GM23338 (cell line): Measurements from ENCODE around the gene METTL24. TPM values are rescaled to one million over a fixed set of nuclear protein-coding genes. Genes with fewer than 3 reads are reported as not detected.

Source experiments
- ATAC-seq: fragments of 200-7000 bp; cut with Tn5 transposase; 3 replicates; pipeline ENCODE4 v1.9.1; 2020
- DNase-seq: peaks from one replicate; pipeline ENCODE4 v3.0.0-alpha.2; 2015; ENCODE audit warnings: low spot score
- H2AFZ ChIP-seq: fragments of 200-600 bp; sonication (generic); 2 replicates; pipeline ENCODE4 v1.8.0; 2016; ENCODE audit warnings: antibody characterized with exemption, mild to moderate bottlenecking, moderate library complexity
- H3F3A ChIP-seq: fragments of 200-600 bp; sonication (generic); replicated peaks from 2 replicates; pipeline ENCODE4 v1.8.0; 2017; ENCODE audit warnings: antibody characterized with exemption, mixed run types, low read depth
- H3K27ac ChIP-seq: fragments of 200-600 bp; sonication (generic); 2 replicates; pipeline ENCODE4 v1.6.1; 2016; ENCODE audit warnings: low read depth
- H3K27me3 ChIP-seq: fragments of 200-600 bp; sonication (generic); 2 replicates; pipeline ENCODE4 v1.8.0; 2016; ENCODE audit warnings: mild to moderate bottlenecking, mixed run types, moderate library complexity; ENCODE audit not compliant: insufficient read depth
- H3K36me3 ChIP-seq: fragments of 200-600 bp; sonication (generic); 2 replicates; pipeline ENCODE4 v1.8.0; 2016; ENCODE audit warnings: mild to moderate bottlenecking; ENCODE audit not compliant: insufficient read depth
- H3K4me1 ChIP-seq: fragments of 200-600 bp; sonication (generic); 2 replicates; pipeline ENCODE4 v1.8.0; 2016; ENCODE audit warnings: mild to moderate bottlenecking, moderate library complexity; ENCODE audit not compliant: insufficient read depth
- H3K4me2 ChIP-seq: fragments of 200-600 bp; sonication (generic); 2 replicates; pipeline ENCODE4 v1.7.1; 2017; ENCODE audit warnings: mixed run types
- H3K4me3 ChIP-seq: fragments of 200-600 bp; sonication (generic); 2 replicates; pipeline ENCODE4 v1.6.1; 2016; ENCODE audit warnings: mixed run types
- H3K79me2 ChIP-seq: fragments of 200-600 bp; sonication (generic); replicated peaks from 2 replicates; pipeline ENCODE4 v1.8.0; 2017; ENCODE audit warnings: mild to moderate bottlenecking; ENCODE audit not compliant: insufficient read depth
- H3K9me2 ChIP-seq: fragments of 200-600 bp; sonication (generic); 2 replicates; pipeline ENCODE4 v1.8.0; 2017; ENCODE audit not compliant: insufficient read depth
- H4K20me1 ChIP-seq: fragments of 200-600 bp; sonication (generic); replicated peaks from 2 replicates; pipeline ENCODE4 v1.8.0; 2017; ENCODE audit warnings: mild to moderate bottlenecking; ENCODE audit not compliant: insufficient read depth
- H3K27ac Mint-ChIP-seq: 2 replicates; pipeline ENCODE4 v1.8.0; 2020; ENCODE audit warnings: inconsistent platforms, mild to moderate bottlenecking, moderate library complexity, mixed read lengths
- H3K27me3 Mint-ChIP-seq: 3 replicates; pipeline ENCODE4 v1.8.0; 2022; ENCODE audit warnings: low read depth, mild to moderate bottlenecking, moderate library complexity, mixed read lengths, inconsistent platforms; ENCODE audit not compliant: insufficient read depth, poor library complexity
- H3K36me3 Mint-ChIP-seq: 3 replicates; pipeline ENCODE4 v1.8.0; 2021; ENCODE audit warnings: low read depth, mild to moderate bottlenecking, inconsistent platforms, moderate library complexity, mixed read lengths
- H3K4me1 Mint-ChIP-seq: 3 replicates; pipeline ENCODE4 v1.8.0; 2020; ENCODE audit warnings: mild to moderate bottlenecking, inconsistent platforms, mixed read lengths
- H3K4me3 Mint-ChIP-seq: 3 replicates; pipeline ENCODE4 v1.8.0; 2021; ENCODE audit warnings: moderate library complexity, mild to moderate bottlenecking, inconsistent platforms, mixed read lengths
- H3K9me3 Mint-ChIP-seq: 3 replicates; pipeline ENCODE4 v1.8.0; 2020; ENCODE audit warnings: moderate library complexity, mild to moderate bottlenecking, inconsistent platforms, mixed read lengths
- CREB1 ChIP-seq: fragments of 250-450 bp; sonication (Bioruptor Pico); IDR thresholded peaks from 2 replicates; pipeline ENCODE4 v1.5.0; 2020; ENCODE audit warnings: low read depth, mild to moderate bottlenecking, moderate library complexity
- CTCF ChIP-seq, 2 experiments: fragments of 200-600 bp in 1 of 2; sonication (generic) in 1 of 2; conservative IDR thresholded peaks; 2 replicates each; pipeline versions ENCODE4 v1.5.1 to v1.6.1; 2016 to 2017; ENCODE audit warnings: antibody characterized with exemption in 2 of 2, low read depth in 2 of 2, mild to moderate bottlenecking in 2 of 2, moderate library complexity in 1 of 2
- ETS1 ChIP-seq: IDR thresholded peaks from 2 replicates; pipeline ENCODE4 v1.6.1; 2016; ENCODE audit warnings: antibody characterized with exemption
- EZH2phosphoT487 ChIP-seq: fragments of 200-600 bp; sonication (generic); IDR thresholded peaks from one replicate; pipeline ENCODE4 v1.8.1; 2018; ENCODE audit warnings: antibody characterized with exemption; ENCODE audit not compliant: unreplicated experiment
- NANOG ChIP-seq: IDR thresholded peaks from 2 replicates; pipeline ENCODE4 v1.6.1; 2016; ENCODE audit warnings: antibody characterized with exemption, borderline replicate concordance
- POLR2AphosphoS5 ChIP-seq: IDR thresholded peaks from 2 replicates; pipeline ENCODE4 v1.6.1; 2016; ENCODE audit warnings: antibody characterized with exemption, low read depth
- STAT1 ChIP-seq: IDR thresholded peaks from one replicate; pipeline ENCODE4 v1.6.1; 2016; ENCODE audit warnings: antibody characterized with exemption; ENCODE audit not compliant: unreplicated experiment
- ZNF114 ChIP-seq: fragments of 250-450 bp; sonication (Bioruptor Pico); IDR thresholded peaks from 2 replicates; pipeline ENCODE4 v1.5.0; 2020; ENCODE audit warnings: mild to moderate bottlenecking, moderate library complexity
- ZNF331 ChIP-seq: fragments of 250-450 bp; sonication (Bioruptor Pico); IDR thresholded peaks from 2 replicates; pipeline ENCODE4 v1.5.0; 2020; ENCODE audit warnings: low read depth, mild to moderate bottlenecking, moderate library complexity
- ZNF462 ChIP-seq: fragments of 250-450 bp; sonication (Bioruptor Pico); IDR thresholded peaks from 2 replicates; pipeline ENCODE4 v1.5.0; 2020; ENCODE audit warnings: mild to moderate bottlenecking, moderate library complexity
- polyA plus RNA-seq: library from polyadenylated mRNA; unstranded; fragments of >200 nt; fragmentation: Nextera tagmentation; extraction: Ambion mirVana; gene quantifications from 2 replicates; pipeline ENCODE4 v1.2.1, GENCODE V29; 2016
- total RNA-seq: library from RNA; depleted of rRNA; stranded (reverse); fragments of >200 nt; shearing (Covaris generic); gene quantifications from 2 replicates; pipeline ENCODE4 v1.2.3, GENCODE V29; 2014

The METTL24 gene
- total and polyA plus RNA-seq, 2 experiments from 2014 or later = 0.35 TPM; not detected in 1

DNA sequence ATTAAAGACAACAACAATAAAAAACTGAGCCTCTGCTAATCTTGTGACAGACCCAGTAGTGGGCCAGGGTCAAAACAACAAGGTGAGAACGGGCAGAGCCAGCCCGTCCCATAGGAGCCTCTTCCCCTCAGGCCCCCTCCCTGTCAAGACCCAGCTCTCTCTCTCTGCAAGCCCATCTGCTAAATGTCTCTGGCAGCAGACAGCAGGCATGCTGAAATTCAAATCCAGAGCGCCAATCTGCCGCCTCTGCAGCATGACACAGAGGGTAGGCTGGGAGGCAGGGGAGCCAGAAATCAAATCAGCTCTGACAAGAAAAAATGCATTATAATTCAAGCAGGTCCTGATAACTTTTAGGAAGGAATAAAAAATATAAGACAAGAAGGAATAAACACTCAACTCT lies 26.3 kb downstream of the METTL24 start (continued):
- TF ChIP-seq ZNF462 (CRISPR knock-in tag) (no peak), NANOG (no peak), ZNF331 (CRISPR knock-in tag) (no peak), EZH2phosphoT487 (no peak), POLR2AphosphoS5 (no peak), CREB1 (CRISPR knock-in tag) (no peak)

DNA sequence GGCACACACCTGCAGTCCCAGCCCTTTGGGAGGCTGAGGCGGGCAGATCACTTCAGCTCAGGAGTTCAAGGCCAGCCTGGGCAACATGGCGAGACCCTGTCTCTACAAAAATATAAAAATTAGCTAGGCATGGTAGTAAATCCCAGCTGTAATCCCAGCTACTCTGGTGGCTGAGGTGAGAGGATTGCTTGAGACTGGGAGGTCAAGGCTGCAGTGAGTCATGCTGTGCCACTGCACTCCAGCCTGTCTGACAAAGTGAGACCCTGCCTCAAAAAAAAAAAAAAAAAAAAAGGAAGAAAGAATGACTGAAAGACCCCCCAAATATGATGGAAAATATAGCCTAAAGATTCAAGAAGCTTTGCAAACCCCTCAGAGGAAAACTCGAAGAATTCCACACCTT lies 26.8 kb downstream of the METTL24 start:
- no peaks in the 10 kb centered on the region for H3K36me3 ChIP-seq
- no peaks in the 10 kb centered on the region for H3K27me3 ChIP-seq
- no peak for ATAC-seq
- no peaks in the 10 kb centered on the region for H3K9me3 Mint-ChIP-seq
- no peak overlapping the region for H3K4me3 ChIP-seq
- TF ChIP-seq ZNF114 (CRISPR knock-in tag) (no peak), STAT1 (no peak), ETS1 (no peak), CTCF (conservative IDR thresholded peaks at IDR 0.05; ENCODE audit: low read depth in 2 of 2) (no peak)
- no peaks in the 10 kb centered on the region for H3F3A ChIP-seq
- H3K27me3 Mint-ChIP-seq = peaks cover 10% of the 10 kb centered on the region
- no peak for DNase-seq
- H3K4me2 ChIP-seq = no peak overlapping the region
- no peaks in the 10 kb centered on the region for H3K9me2 ChIP-seq
- peaks cover 35% of the 10 kb centered on the region for H3K4me1 Mint-ChIP-seq
- no peaks in the 10 kb centered on the region for H4K20me1 ChIP-seq
- H3K4me1 ChIP-seq = peaks cover 25% of the 10 kb centered on the region
- no peak overlapping the region for H3K4me3 Mint-ChIP-seq
- no peak overlapping the region for H3K27ac Mint-ChIP-seq
- no peaks in the 10 kb centered on the region for H3K79me2 ChIP-seq
- no peaks in the 10 kb centered on the region for H3K36me3 Mint-ChIP-seq
- peak overlapping the region; percentile 47; the same call in 1 of the 2 replicates for H2AFZ ChIP-seq
- H3K27ac ChIP-seq = no peak overlapping the region
